IMR-90 (cell line): ENCODE results near the gene CD34. TPM values are rescaled to one million over a fixed set of nuclear protein-coding genes. Genes with fewer than 3 reads are reported as not detected.

Experiments
- ATAC-seq: fragments of 200-7000 bp; cut with Tn5 transposase; 2 replicates; pipeline ENCODE4 v1.9.1; 2020; ENCODE audit warnings: low read depth, mild to moderate bottlenecking, moderate library complexity
- BruUV-seq: library from RNA; stranded (reverse); fragments of 400-500 nt; replicated peaks from 2 replicates; lab custom pipeline; 2021; lab: Mats Ljungman, UMichigan
- CTCF ChIA-PET: fragments of 300-600 bp; formaldehyde crosslinking; extraction: SDS; loops from one replicate; lab custom pipeline; 2021; ENCODE audit warnings: antibody characterized with exemption; lab: Yijun Ruan, JAX
- POLR2A ChIA-PET: fragments of 300-600 bp; sonication (Branson Sonifier 250); formaldehyde crosslinking; loops from one replicate; lab custom pipeline; 2022; ENCODE audit warnings: antibody characterized with exemption; ENCODE audit not compliant: unreplicated experiment; lab: Charles Lee
- DNase-seq: peaks from one replicate; pipeline ENCODE4 v3.0.0; 2013
- H2AFZ ChIP-seq: replicated peaks from 2 replicates; pipeline ENCODE3; 2013; ENCODE audit warnings: low read length, mild to moderate bottlenecking; ENCODE audit not compliant: poor library complexity
- H2AK5ac ChIP-seq: 2 replicates; pipeline ENCODE4 v1.6.1; 2013; ENCODE audit warnings: low read depth, low read length, inconsistent platforms
- H2AK9ac ChIP-seq: replicated peaks from 2 replicates; pipeline ENCODE3; 2013; ENCODE audit warnings: mild to moderate bottlenecking, low read depth, low read length, moderate library complexity; ENCODE audit not compliant: poor library complexity
- H2BK120ac ChIP-seq: 2 replicates; pipeline ENCODE4 v1.6.1; 2013; ENCODE audit warnings: low read depth, low read length, inconsistent platforms
- H2BK15ac ChIP-seq: 3 replicates; pipeline ENCODE4 v1.6.1; 2013; ENCODE audit warnings: low read depth, low read length, inconsistent platforms
- H2BK20ac ChIP-seq: 2 replicates; pipeline ENCODE4 v1.6.1; 2013; ENCODE audit warnings: low read depth, mild to moderate bottlenecking, inconsistent platforms, low read length, moderate library complexity
- H2BK5ac ChIP-seq: 2 replicates; pipeline ENCODE4 v1.6.1; 2013; ENCODE audit warnings: mild to moderate bottlenecking, low read depth, low read length, inconsistent platforms; ENCODE audit not compliant: poor library complexity, severe bottlenecking
- H3K14ac ChIP-seq: replicated peaks from 2 replicates; pipeline ENCODE4 v1.6.1; 2013; ENCODE audit warnings: low read depth, low read length, inconsistent platforms
- H3K18ac ChIP-seq: 2 replicates; pipeline ENCODE4 v1.6.1; 2013; ENCODE audit warnings: low read depth, low read length, control low read depth
- H3K23ac ChIP-seq: 2 replicates; pipeline ENCODE4 v1.6.1; 2013; ENCODE audit warnings: low read depth, low read length, inconsistent platforms
- H3K27ac ChIP-seq: 2 replicates; pipeline ENCODE4 v1.5.1; 2013; ENCODE audit warnings: mild to moderate bottlenecking, control low read depth, low read length; ENCODE audit not compliant: insufficient read depth
- H3K27me3 ChIP-seq: 2 replicates; pipeline ENCODE4 v1.6.1; 2013; ENCODE audit warnings: low read length; ENCODE audit not compliant: control insufficient read depth, insufficient read depth
- H3K36me3 ChIP-seq: 2 replicates; pipeline ENCODE4 v1.6.1; 2013; ENCODE audit warnings: low read length, mixed read lengths; ENCODE audit not compliant: control insufficient read depth, insufficient read depth
- H3K4ac ChIP-seq: 2 replicates; pipeline ENCODE4 v1.6.1; 2013; ENCODE audit warnings: low read depth, low read length, inconsistent platforms
- H3K4me1 ChIP-seq: 2 replicates; pipeline ENCODE4 v1.6.1; 2013; ENCODE audit warnings: low read length, mixed read lengths; ENCODE audit not compliant: control insufficient read depth, insufficient read depth
- H3K4me2 ChIP-seq: 2 replicates; pipeline ENCODE4 v1.6.1; 2013; ENCODE audit warnings: low read depth, mild to moderate bottlenecking, control low read depth, low read length, moderate library complexity
- H3K4me3 ChIP-seq: 2 replicates; pipeline ENCODE4 v1.5.1; 2013; ENCODE audit warnings: low read depth, mild to moderate bottlenecking, control low read depth, low read length, moderate library complexity; ENCODE audit not compliant: insufficient read depth
- H3K56ac ChIP-seq: 2 replicates; pipeline ENCODE4 v1.6.1; 2013; ENCODE audit warnings: low read length, inconsistent platforms; ENCODE audit not compliant: insufficient read depth; ENCODE audit errors: extremely low read depth
- H3K79me1 ChIP-seq, 2 experiments: 2 replicates each; pipeline ENCODE4 v1.6.1; 2013; ENCODE audit warnings: low read length in 2 of 2, inconsistent platforms in 1 of 2, low read depth in 1 of 2
- H3K9ac ChIP-seq: 2 replicates; pipeline ENCODE4 v1.6.1; 2013; ENCODE audit warnings: low read depth, low read length, control low read depth
- H3K9me1 ChIP-seq: 2 replicates; pipeline ENCODE4 v1.6.1; 2013; ENCODE audit warnings: low read length, inconsistent platforms; ENCODE audit not compliant: insufficient read depth
- H3K9me3 ChIP-seq: 2 replicates; pipeline ENCODE4 v1.6.1; 2013; ENCODE audit warnings: low read length; ENCODE audit not compliant: control insufficient read depth, insufficient read depth
- H4K20me1 ChIP-seq: 2 replicates; pipeline ENCODE4 v1.6.1; 2013; ENCODE audit warnings: low read length, inconsistent platforms; ENCODE audit not compliant: insufficient read depth
- H4K5ac ChIP-seq: 2 replicates; pipeline ENCODE4 v1.6.1; 2013; ENCODE audit warnings: mild to moderate bottlenecking, low read depth, low read length, control low read depth
- H4K8ac ChIP-seq, 2 experiments: 2 replicates each; pipeline ENCODE4 v1.6.1; 2013; ENCODE audit warnings: low read depth in 2 of 2, low read length in 2 of 2, control low read depth in 1 of 2, inconsistent platforms in 1 of 2
- H4K91ac ChIP-seq: 2 replicates; pipeline ENCODE4 v1.6.1; 2013; ENCODE audit warnings: low read depth, low read length, inconsistent platforms; ENCODE audit not compliant: insufficient read depth
- CEBPB ChIP-seq: IDR thresholded peaks from 2 replicates; pipeline ENCODE4 v1.6.1; 2012; ENCODE audit warnings: low read depth, low read length, improper control_type of control experiment
- CHD1 ChIP-seq: IDR thresholded peaks from 2 replicates; pipeline ENCODE4 v1.6.1; 2012; ENCODE audit warnings: low read depth, low read length, improper control_type of control experiment
- FOS ChIP-seq: fragments of 150-350 bp; IDR thresholded peaks from 2 replicates; pipeline ENCODE4 v1.6.1; 2016; ENCODE audit warnings: low read depth, low read length
- MAFK ChIP-seq: IDR thresholded peaks from 2 replicates; pipeline ENCODE4 v1.6.1; 2012; ENCODE audit warnings: low read depth, low read length, improper control_type of control experiment
- MAZ ChIP-seq: IDR thresholded peaks from 2 replicates; pipeline ENCODE4 v1.6.1; 2012; ENCODE audit warnings: low read depth, mild to moderate bottlenecking, low read length, improper control_type of control experiment, moderate library complexity, borderline replicate concordance
- MXI1 ChIP-seq: IDR thresholded peaks from 2 replicates; pipeline ENCODE4 v1.6.1; 2012; ENCODE audit warnings: low read depth, mild to moderate bottlenecking, low read length, moderate library complexity, borderline replicate concordance
- NFE2L2 ChIP-seq: fragments of 150-350 bp; IDR thresholded peaks from 2 replicates; pipeline ENCODE4 v1.6.1; 2016; ENCODE audit warnings: low read depth, mild to moderate bottlenecking, low read length
- POLR2A ChIP-seq: IDR thresholded peaks from 2 replicates; pipeline ENCODE4 v1.6.1; 2012; ENCODE audit warnings: mild to moderate bottlenecking, low read depth, low read length
- RCOR1 ChIP-seq: IDR thresholded peaks from 2 replicates; pipeline ENCODE4 v1.6.1; 2012; ENCODE audit warnings: mild to moderate bottlenecking, low read length, improper control_type of control experiment; ENCODE audit not compliant: insufficient replicate concordance
- WGBS, 2 experiments: methylation state at CpG; one replicate each; pipeline versions ENCODE4 v1.1.5 to v1.1.7; 2013; ENCODE audit warnings: missing lambda C conversion rate in 2 of 2; ENCODE audit not compliant: insufficient read length in 1 of 2; ENCODE audit errors: extremely low coverage in 2 of 2; 5-methylcytosine and 5-hydroxymethylcytosine counted together
- dilution Hi-C: fragments of 300-500 bp; cut with HindIII; formaldehyde crosslinking; loops from one replicate; pipeline ENCODE4 v1.14.3; 2018; ENCODE audit warnings: low sequenced_read_pairs; ENCODE audit not compliant: unreplicated experiment
- in situ Hi-C: fragments of 300-500 bp; cut with MboI; formaldehyde crosslinking; loops from 3 replicates; pipeline ENCODE4 v1.14.3; 2019; ENCODE audit warnings: low sequenced_read_pairs, inconsistent platforms, mixed read lengths
- intact Hi-C: fragments of 100-400 bp; cut with micrococcal nuclease; formaldehyde crosslinking; loops from 2 replicates; pipeline ENCODE4 v1.10.0; 2022
- polyA plus RNA-seq, 3 experiments: library from polyadenylated mRNA; depleted of rRNA; stranded (reverse); fragments of >200 nt; gene quantifications; 2 replicates each; pipeline ENCODE4 v1.2.3, GENCODE V29; 2012; ENCODE audit warnings: low replicate concordance in 1 of 3
- total RNA-seq: library from RNA; depleted of rRNA; stranded (reverse); fragments of >200 nt; gene quantifications from 2 replicates; pipeline ENCODE4 v1.2.3, GENCODE V29; 2012

The CD34 gene
- total and polyA plus RNA-seq, 2 of the 4 experiments (the other 2 are of a cell fraction) = 0.14 TPM; not detected in 1

DNA sequence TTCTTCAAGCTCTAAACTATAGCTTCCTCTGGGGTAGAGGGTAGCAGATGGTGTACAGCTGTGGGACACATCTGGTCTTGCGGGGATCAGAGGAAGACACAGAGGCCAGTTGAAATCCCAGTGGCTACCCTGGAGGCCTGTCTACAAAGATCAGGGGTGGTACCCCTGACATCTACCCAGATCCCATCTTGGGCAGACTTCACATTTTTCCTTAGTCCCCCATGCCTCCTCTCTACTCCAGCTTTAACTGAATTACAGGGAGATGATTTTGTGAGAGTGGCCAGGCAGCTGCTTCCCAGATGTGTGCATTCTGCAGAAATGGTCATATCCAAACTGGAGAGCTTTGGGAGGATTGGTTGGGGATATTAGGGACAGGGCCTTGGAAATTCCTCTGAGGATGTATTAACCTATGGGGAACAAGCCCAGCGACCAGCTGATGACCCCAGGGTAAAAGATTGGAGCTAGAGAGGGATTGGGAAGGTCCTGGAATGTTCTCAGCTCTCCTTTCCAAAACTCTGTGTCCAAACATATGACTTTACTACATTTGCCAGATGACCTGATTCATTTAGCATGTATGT, 9.6 kb upstream of the CD34 start:
- H3K79me1 ChIP-seq = no peaks in the 10 kb centered on the region
- no peaks in the 10 kb centered on the region for H3K9me3 ChIP-seq
- DNase-seq = no peak
- peaks cover 32% of the 10 kb centered on the region for H3K27me3 ChIP-seq
- no peak overlapping the region for H3K14ac ChIP-seq
- no peaks in the 10 kb centered on the region for H3K36me3 ChIP-seq
- no CpG with 5 or more reads among the region's 2 CpGs for WGBS, 2 experiments
- no TSS peak for BruUV-seq
- no peak for ATAC-seq
- CTCF ChIA-PET = interaction anchor here (1.8 kb wide), 1 partner anchor 11 kb away, joined by 4 read pairs; no protein-coding TSS in a partner anchor
- intact Hi-C loops = no loop called here
- no peak overlapping the region for H4K91ac ChIP-seq
- H3K4me1 ChIP-seq = peaks cover 2% of the 10 kb centered on the region; the same call in 1 of the 2 replicates
- no peak overlapping the region for H2BK20ac ChIP-seq
- no peak overlapping the region for H3K56ac ChIP-seq
- no peak overlapping the region for H3K4me2 ChIP-seq
- POLR2A ChIA-PET = no interaction called here
- no peak overlapping the region for H3K9ac ChIP-seq
- no peak overlapping the region for H4K5ac ChIP-seq
- H2BK15ac ChIP-seq = no peak overlapping the region
- H2BK120ac ChIP-seq = no peak overlapping the region
- in situ Hi-C loops = no loop called here
- H3K4me3 ChIP-seq = no peak overlapping the region
- H3K9me1 ChIP-seq = no peaks in the 10 kb centered on the region
- H2AK9ac ChIP-seq = no peak overlapping the region
- H4K20me1 ChIP-seq = no peaks in the 10 kb centered on the region
- H4K8ac ChIP-seq = no peak overlapping the region
- H2AK5ac ChIP-seq = no peak overlapping the region
- no peak overlapping the region for H3K27ac ChIP-seq
- H3K4ac ChIP-seq = no peak overlapping the region
- TF ChIP-seq FOS (no peak), MAZ (no peak), CEBPB (no peak), NFE2L2 (no peak), CHD1 (no peak), RCOR1 (no peak), POLR2A (no peak), MAFK (no peak), MXI1 (no peak)
- H2AFZ ChIP-seq = no peak overlapping the region
- no peak overlapping the region for H2BK5ac ChIP-seq
- dilution Hi-C loops = no loop called here
- H3K18ac ChIP-seq = no peak overlapping the region
- H3K23ac ChIP-seq = no peak overlapping the region
